Right renal cortex interstitium (tissue), 3 donors: ENCODE measurements around the gene SCO2. TPM values are rescaled to one million over a fixed set of nuclear protein-coding genes. Genes with fewer than 3 reads are reported as not detected.
A peak's percentile ranks its signal among the peaks of the same experiment; 100 is the strongest.
"Not testable (repeated sequence)": the region's sequence is repeated elsewhere in the genome, so short reads cannot be mapped to it uniquely, and the experiment has no call there.

Experiments
- DNase-seq, 3 donors: peaks; one replicate each; pipeline ENCODE4 v3.0.0-alpha.2; 2013; ENCODE audit warnings: low read depth in 3 of 3, low spot score in 2 of 3
- polyA plus RNA-seq, 3 donors: library from polyadenylated mRNA; unstranded; fragments of 120-200 nt; gene quantifications; one replicate each; pipeline ENCODE4 v1.2.1, GENCODE V29; 2013; ENCODE audit not compliant: insufficient read length in 3 of 3

Gene SCO2
- polyA plus RNA-seq, 3 donors = 1.0 to 1.7 TPM; not detected in 1

GRCh38 chr22:50522208-50522805 is 3.1 kb downstream of the SCO2 start:
- DNase-seq = no peak

GRCh38 chr22:50521710-50522109 is 3.7 kb downstream of the SCO2 start:
- no peak for DNase-seq

- no peak for DNase-seq
These were observed 4.5 kb downstream of the SCO2 start for GRCh38 chr22:50520826-50521453.

GRCh38 chr22:50520184-50520583 is 5.2 kb downstream of the SCO2 start:
- not testable (repeated sequence) for DNase-seq

GRCh38 chr22:50519151-50519550 is 6.2 kb downstream of the SCO2 start:
- no peak for DNase-seq

GRCh38 chr22:50518606-50519005 is 6.8 kb downstream of the SCO2 start:
- DNase-seq = no peak

GRCh38 chr22:50517495-50518260 is 7.7 kb downstream of the SCO2 start:
- DNase-seq = no peak

GRCh38 chr22:50516891-50517290 is 8.5 kb downstream of the SCO2 start:
- DNase-seq = no peak

- no peak for DNase-seq
These were observed 9.3 kb downstream of the SCO2 start for GRCh38 chr22:50516068-50516467.

GRCh38 chr22:50513175-50513574 is 12.2 kb downstream of the SCO2 start:
- no peak for DNase-seq

GRCh38 chr22:50508897-50509296 is 16.5 kb downstream of the SCO2 start:
- DNase-seq = no peak

- DNase-seq = peak; percentile 95 to 97 (median 96)
These were observed 17.2 kb downstream of the SCO2 start, which contains the start of gene NCAPH2 for GRCh38 chr22:50507991-50508884. NCAPH2 (plus strand) TSS chr22:50508224; CDS start chr22:50508338, 114 bp downstream.

- no peak for DNase-seq
These were observed 17.9 kb downstream of the SCO2 start, which contains the start of gene LMF2 for GRCh38 chr22:50507421-50507990. LMF2 (minus strand) TSS chr22:50507702; CDS start chr22:50507675, 27 bp downstream.

GRCh38 chr22:50506611-50507420 is 18.6 kb downstream of the SCO2 start:
- DNase-seq = no peak

- no peak for DNase-seq
These were observed 19.4 kb downstream of the SCO2 start for GRCh38 chr22:50505776-50506610.

- DNase-seq = no peak
These were observed 20.1 kb downstream of the SCO2 start for GRCh38 chr22:50505276-50505775.

GRCh38 chr22:50504369-50505211 is 20.8 kb downstream of the SCO2 start:
- DNase-seq = no peak
